Measurements from ENCODE around the gene AKAP17A. TPM values are rescaled to one million over a fixed set of nuclear protein-coding genes. Genes with fewer than 3 reads are reported as not detected.
"Not testable (repeated sequence)": the region's sequence is repeated elsewhere in the genome, so short reads cannot be mapped to it uniquely, and the experiment has no call there.

AKAP17A gene
- total RNA-seq, 1 experiment from 2014 or later, result 28.3 TPM

DNA sequence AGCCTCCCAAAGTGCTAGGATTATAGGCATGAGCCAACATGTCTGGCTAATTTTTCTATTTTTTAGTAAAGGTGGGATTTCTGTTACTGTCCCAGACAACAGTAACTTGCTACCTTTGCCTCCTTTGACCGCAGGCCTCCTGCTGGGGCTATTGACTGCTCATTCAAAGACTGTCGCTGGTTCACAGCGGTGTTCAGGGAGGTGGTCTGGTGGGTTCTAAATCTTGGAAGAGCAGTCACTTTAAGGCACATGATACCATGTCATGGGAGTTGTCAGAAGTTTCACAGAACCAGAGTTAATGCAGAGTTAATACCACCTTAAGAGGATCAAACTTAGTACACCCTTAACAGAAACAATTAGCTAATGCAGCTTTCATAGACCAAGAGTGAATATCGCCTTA, 27.3 kb downstream of the AKAP17A start:
- no peaks in the 10 kb centered on the region for H3K36me3 ChIP-seq (ENCODE audit: low read depth)
- POLR2A ChIA-PET (ENCODE audit: unreplicated experiment), result no interaction called here
- H3K4me3 ChIP-seq, result no peak overlapping the region
- H3F3A ChIP-seq (ENCODE audit: insufficient read depth, low read depth), result no peaks in the 10 kb centered on the region
- H3K4me2 ChIP-seq, result no peak overlapping the region
- H3K9me3 ChIP-seq (ENCODE audit: insufficient read depth, low read depth), result no peaks in the 10 kb centered on the region
- no peaks in the 10 kb centered on the region for H3K79me2 ChIP-seq (ENCODE audit: low read depth)
- H3K4me1 ChIP-seq (replicated peaks; ENCODE audit: insufficient read depth), result no peaks in the 10 kb centered on the region
- no peak for TF ChIP-seq EZH2 (IDR thresholded peaks at IDR 0.05; ENCODE audit: low read depth)
- TF ChIP-seq, protein P1, sequence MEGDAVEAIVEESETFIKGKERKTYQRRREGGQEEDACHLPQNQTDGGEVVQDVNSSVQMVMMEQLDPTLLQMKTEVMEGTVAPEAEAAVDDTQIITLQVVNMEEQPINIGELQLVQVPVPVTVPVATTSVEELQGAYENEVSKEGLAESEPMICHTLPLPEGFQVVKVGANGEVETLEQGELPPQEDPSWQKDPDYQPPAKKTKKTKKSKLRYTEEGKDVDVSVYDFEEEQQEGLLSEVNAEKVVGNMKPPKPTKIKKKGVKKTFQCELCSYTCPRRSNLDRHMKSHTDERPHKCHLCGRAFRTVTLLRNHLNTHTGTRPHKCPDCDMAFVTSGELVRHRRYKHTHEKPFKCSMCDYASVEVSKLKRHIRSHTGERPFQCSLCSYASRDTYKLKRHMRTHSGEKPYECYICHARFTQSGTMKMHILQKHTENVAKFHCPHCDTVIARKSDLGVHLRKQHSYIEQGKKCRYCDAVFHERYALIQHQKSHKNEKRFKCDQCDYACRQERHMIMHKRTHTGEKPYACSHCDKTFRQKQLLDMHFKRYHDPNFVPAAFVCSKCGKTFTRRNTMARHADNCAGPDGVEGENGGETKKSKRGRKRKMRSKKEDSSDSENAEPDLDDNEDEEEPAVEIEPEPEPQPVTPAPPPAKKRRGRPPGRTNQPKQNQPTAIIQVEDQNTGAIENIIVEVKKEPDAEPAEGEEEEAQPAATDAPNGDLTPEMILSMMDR (conservative IDR thresholded peaks at IDR 0.05), result no peak
- peaks cover 4% of the 10 kb centered on the region; the same call in 1 of the 2 replicates for H3K27me3 ChIP-seq (ENCODE audit: insufficient read depth, low read depth)
- H3K27ac ChIP-seq, result no peak overlapping the region
- H2AFZ ChIP-seq, result no peak overlapping the region
- H4K20me1 ChIP-seq (ENCODE audit: insufficient read depth), result no peaks in the 10 kb centered on the region
- intact Hi-C loops (cut with micrococcal nuclease; ENCODE audit: unreplicated experiment), result no loop called here
- no TSS peak for BruUV-seq (replicated peaks)
- no peak for DNase-seq
- CTCF ChIA-PET, result no interaction called here
- no peaks in the 10 kb centered on the region for H3K9me2 ChIP-seq (ENCODE audit: insufficient read depth)

DNA sequence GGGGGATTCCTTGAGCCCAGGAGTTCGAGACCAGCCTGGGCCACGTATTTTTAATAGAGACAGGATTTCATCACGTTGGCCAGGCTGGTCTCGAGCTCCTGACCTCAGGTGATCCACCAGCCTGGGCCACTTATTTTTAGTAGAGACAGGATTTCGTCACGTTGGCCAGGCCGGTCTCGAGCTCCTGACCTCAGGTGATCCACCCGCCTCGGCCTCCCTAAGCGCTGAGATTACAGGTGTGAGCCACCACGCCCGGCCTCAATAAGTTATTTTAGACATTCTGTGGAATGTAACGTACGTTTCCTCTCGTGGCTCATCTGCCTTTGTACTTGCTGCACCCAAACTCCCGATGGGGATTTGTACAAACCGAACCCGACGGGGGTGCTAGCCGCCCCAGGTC, 32.3 kb downstream of the AKAP17A start:
- Histone ChIP-seq H3K27ac (no peak overlapping the region), H3K9me2 (ENCODE audit: insufficient read depth) (no peaks in the 10 kb centered on the region), H3K9me3 (ENCODE audit: insufficient read depth, low read depth) (no peaks in the 10 kb centered on the region), H3K27me3 (ENCODE audit: insufficient read depth, low read depth) (no peaks in the 10 kb centered on the region; the same call in none of the 2 replicates), H3K4me1 (replicated peaks; ENCODE audit: insufficient read depth) (no peaks in the 10 kb centered on the region), H3K79me2 (ENCODE audit: low read depth) (no peaks in the 10 kb centered on the region), H3F3A (ENCODE audit: insufficient read depth, low read depth) (no peaks in the 10 kb centered on the region), H3K4me3 (no peak overlapping the region), H4K20me1 (ENCODE audit: insufficient read depth) (no peaks in the 10 kb centered on the region), H3K4me2 (no peak overlapping the region), H3K36me3 (ENCODE audit: low read depth) (no peaks in the 10 kb centered on the region), H2AFZ (no peak overlapping the region)
- TF ChIP-seq, protein P1 (conservative IDR thresholded peaks at IDR 0.05), result no peak
- no peak for TF ChIP-seq EZH2 (IDR thresholded peaks at IDR 0.05; ENCODE audit: low read depth)
- BruUV-seq (replicated peaks), result no TSS peak
- POLR2A ChIA-PET (ENCODE audit: unreplicated experiment), result no interaction called here
- CTCF ChIA-PET, result no interaction called here
- intact Hi-C loops (cut with micrococcal nuclease; ENCODE audit: unreplicated experiment), result no loop called here
- DNase-seq, result no peak

DNA sequence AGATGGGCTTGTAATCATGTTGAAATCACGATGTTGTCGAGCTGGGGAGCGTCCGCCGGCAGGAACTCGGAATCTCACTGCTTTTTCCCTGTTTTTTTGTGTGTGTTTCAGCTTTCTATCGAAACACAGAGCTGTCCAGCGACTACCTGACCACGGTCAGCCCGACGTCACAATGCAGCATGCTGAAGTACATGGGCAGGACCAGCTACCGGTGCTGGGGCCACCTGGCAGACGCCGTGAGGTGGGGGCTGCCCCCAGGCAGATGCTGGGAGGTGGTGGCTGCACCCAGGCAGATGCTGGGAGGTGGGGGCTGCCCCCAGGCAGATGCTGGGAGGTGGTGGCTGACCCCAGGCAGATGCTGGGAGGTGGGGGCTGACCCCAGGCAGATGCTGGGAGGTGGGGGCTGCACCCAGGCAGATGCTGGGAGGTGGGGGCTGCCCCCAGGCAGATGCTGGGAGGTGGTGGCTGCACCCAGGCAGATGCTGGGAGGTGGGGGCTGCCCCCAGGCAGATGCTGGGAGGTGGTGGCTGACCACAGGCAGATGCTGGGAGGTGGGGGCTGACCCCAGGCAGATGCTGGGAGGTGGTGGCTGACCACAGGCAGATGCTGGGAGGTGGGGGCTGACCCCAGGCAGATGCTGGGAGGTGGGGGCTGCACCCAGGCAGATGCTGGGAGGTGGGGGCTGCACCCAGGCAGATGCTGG, 32.9 kb downstream of the AKAP17A start:
- H3K4me2 ChIP-seq; POLR2A ChIA-PET (ENCODE audit: unreplicated experiment); H3K4me1 ChIP-seq (replicated peaks; ENCODE audit: insufficient read depth); CTCF ChIA-PET; DNase-seq; H3K79me2 ChIP-seq (ENCODE audit: low read depth); H3K4me3 ChIP-seq; H3K9me3 ChIP-seq (ENCODE audit: insufficient read depth, low read depth); H3K27me3 ChIP-seq (ENCODE audit: insufficient read depth, low read depth); H2AFZ ChIP-seq; H3K27ac ChIP-seq; BruUV-seq (replicated peaks); H3K36me3 ChIP-seq (ENCODE audit: low read depth); H4K20me1 ChIP-seq (ENCODE audit: insufficient read depth); intact Hi-C loops (cut with micrococcal nuclease; ENCODE audit: unreplicated experiment); H3F3A ChIP-seq (ENCODE audit: insufficient read depth, low read depth); H3K9me2 ChIP-seq (ENCODE audit: insufficient read depth): not testable (repeated sequence)

DNA sequence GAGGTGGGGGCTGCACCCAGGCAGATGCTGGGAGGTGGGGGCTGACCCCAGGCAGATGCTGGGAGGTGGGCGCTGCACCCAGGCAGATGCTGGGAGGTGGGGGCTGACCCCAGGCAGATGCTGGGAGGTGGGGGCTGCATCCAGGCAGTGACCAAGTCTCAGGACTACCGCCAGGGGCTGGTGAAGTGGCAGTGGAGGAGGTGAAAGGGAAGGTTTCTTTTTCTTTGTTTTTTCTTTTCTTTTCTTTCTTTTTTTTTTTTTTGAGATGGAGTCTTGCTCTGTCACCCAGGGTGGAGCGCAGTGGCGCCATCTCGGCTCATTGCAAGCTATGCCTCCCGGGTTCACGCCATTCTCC, 33.4 kb downstream of the AKAP17A start:
- POLR2A ChIA-PET (ENCODE audit: unreplicated experiment); H3K27me3 ChIP-seq (ENCODE audit: insufficient read depth, low read depth); BruUV-seq (replicated peaks); DNase-seq; H3K79me2 ChIP-seq (ENCODE audit: low read depth); H3K4me2 ChIP-seq; H3K9me2 ChIP-seq (ENCODE audit: insufficient read depth); H2AFZ ChIP-seq; H3K4me1 ChIP-seq (replicated peaks; ENCODE audit: insufficient read depth); CTCF ChIA-PET; H4K20me1 ChIP-seq (ENCODE audit: insufficient read depth); H3K9me3 ChIP-seq (ENCODE audit: insufficient read depth, low read depth); H3K4me3 ChIP-seq; intact Hi-C loops (cut with micrococcal nuclease; ENCODE audit: unreplicated experiment); H3K36me3 ChIP-seq (ENCODE audit: low read depth); H3F3A ChIP-seq (ENCODE audit: insufficient read depth, low read depth); H3K27ac ChIP-seq: not testable (repeated sequence)
